Activated CD8-positive, alpha-beta T cell treated with anti-CD3 and anti-CD28 coated beads for 36 hours (primary cell): ENCODE data around the gene PYGM. TPM values are rescaled to one million over a fixed set of nuclear protein-coding genes. Genes with fewer than 3 reads are reported as not detected.

ENCODE experiments used
- ATAC-seq: fragments of 200-7000 bp; cut with Tn5 transposase; one replicate; pipeline ENCODE4 v1.10.0; 2021; ENCODE audit warnings: mild to moderate bottlenecking, moderate library complexity
- CTCF ChIA-PET: fragments of 350-600 bp; sonication (Branson Sonifier 250); formaldehyde crosslinking; loops from one replicate; lab custom pipeline; 2021; ENCODE audit warnings: antibody characterized with exemption; lab: Charles Lee
- POLR2A ChIA-PET: fragments of 350-600 bp; sonication (Branson Sonifier 250); formaldehyde crosslinking; loops from one replicate; lab custom pipeline; 2021; ENCODE audit warnings: antibody characterized with exemption; lab: Charles Lee
- DNase-seq: peaks from one replicate; pipeline ENCODE4 v3.0.0-alpha.2; 2020
- H3K27ac Mint-ChIP-seq: one replicate; pipeline ENCODE4 v1.8.0; 2021; ENCODE audit warnings: mild to moderate bottlenecking, mixed read lengths
- H3K27me3 Mint-ChIP-seq: one replicate; pipeline ENCODE4 v1.8.0; 2021; ENCODE audit warnings: mixed read lengths
- H3K36me3 Mint-ChIP-seq: one replicate; pipeline ENCODE4 v1.8.0; 2021; ENCODE audit warnings: low read depth, mixed read lengths
- H3K4me1 Mint-ChIP-seq: one replicate; pipeline ENCODE4 v1.8.0; 2021; ENCODE audit warnings: low read depth, mixed read lengths
- H3K4me3 Mint-ChIP-seq: one replicate; pipeline ENCODE4 v1.8.0; 2021; ENCODE audit warnings: mild to moderate bottlenecking, moderate library complexity, mixed read lengths
- H3K9me3 Mint-ChIP-seq: one replicate; pipeline ENCODE4 v1.8.0; 2021; ENCODE audit warnings: mixed read lengths
- intact Hi-C: fragments of 100-400 bp; cut with micrococcal nuclease; formaldehyde crosslinking; loops from one replicate; pipeline ENCODE4 v1.10.0; 2022
- total RNA-seq, 2 experiments: library from RNA; stranded (reverse); gene quantifications; one replicate each; pipeline ENCODE4 v1.2.3, GENCODE V29; 2021
- TF ChIP-seq, protein P1 (sequence below): fragments of 200-600 bp; IDR thresholded peaks from one replicate; pipeline ENCODE4 v1.8.0; 2022; ENCODE audit warnings: antibody characterized with exemption, mild to moderate bottlenecking

PYGM gene
- total RNA-seq, 2 experiments from 2014 or later: 1.2 to 3.3 TPM

GRCh38 chr11:64720167-64720566 lies 39.6 kb downstream of the PYGM start:
- CTCF ChIA-PET: no interaction called here
- no peak for DNase-seq
- Mint-ChIP-seq H3K36me3 (no peaks in the 10 kb centered on the region), H3K4me3 (no peak overlapping the region), H3K4me1 (peaks cover 14% of the 10 kb centered on the region), H3K27me3 (peaks cover 33% of the 10 kb centered on the region), H3K9me3 (no peaks in the 10 kb centered on the region), H3K27ac (no peak overlapping the region)
- POLR2A ChIA-PET: no interaction called here
- TF ChIP-seq, protein P1, sequence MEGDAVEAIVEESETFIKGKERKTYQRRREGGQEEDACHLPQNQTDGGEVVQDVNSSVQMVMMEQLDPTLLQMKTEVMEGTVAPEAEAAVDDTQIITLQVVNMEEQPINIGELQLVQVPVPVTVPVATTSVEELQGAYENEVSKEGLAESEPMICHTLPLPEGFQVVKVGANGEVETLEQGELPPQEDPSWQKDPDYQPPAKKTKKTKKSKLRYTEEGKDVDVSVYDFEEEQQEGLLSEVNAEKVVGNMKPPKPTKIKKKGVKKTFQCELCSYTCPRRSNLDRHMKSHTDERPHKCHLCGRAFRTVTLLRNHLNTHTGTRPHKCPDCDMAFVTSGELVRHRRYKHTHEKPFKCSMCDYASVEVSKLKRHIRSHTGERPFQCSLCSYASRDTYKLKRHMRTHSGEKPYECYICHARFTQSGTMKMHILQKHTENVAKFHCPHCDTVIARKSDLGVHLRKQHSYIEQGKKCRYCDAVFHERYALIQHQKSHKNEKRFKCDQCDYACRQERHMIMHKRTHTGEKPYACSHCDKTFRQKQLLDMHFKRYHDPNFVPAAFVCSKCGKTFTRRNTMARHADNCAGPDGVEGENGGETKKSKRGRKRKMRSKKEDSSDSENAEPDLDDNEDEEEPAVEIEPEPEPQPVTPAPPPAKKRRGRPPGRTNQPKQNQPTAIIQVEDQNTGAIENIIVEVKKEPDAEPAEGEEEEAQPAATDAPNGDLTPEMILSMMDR: no peak
- ATAC-seq: no peak
- intact Hi-C loops: loop anchor here (5.0 kb wide), 1 partner anchor 33 kb away; no protein-coding TSS in a partner anchor

GRCh38 chr11:64719406-64719805 lies 40.4 kb downstream of the PYGM start:
- no peaks in the 10 kb centered on the region for H3K36me3 Mint-ChIP-seq
- no peak overlapping the region for H3K4me3 Mint-ChIP-seq

DNA sequence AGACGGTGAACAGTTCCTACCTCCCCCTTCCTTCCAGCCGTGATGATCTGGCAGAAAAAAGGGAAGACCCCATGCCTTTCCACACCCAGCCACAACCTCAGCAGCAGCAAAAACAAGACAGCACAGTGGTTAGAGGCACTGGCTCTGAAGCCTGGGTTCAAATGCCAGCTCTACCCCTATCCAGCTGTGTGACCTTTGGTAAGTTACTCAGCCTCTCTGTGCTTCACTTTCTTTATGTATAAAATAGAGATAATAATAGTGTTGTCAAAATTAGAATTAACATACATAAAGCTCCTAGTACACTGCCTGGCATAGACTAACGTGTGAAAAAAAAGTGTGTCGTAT lies 41.0 kb downstream of the PYGM start:
- TF ChIP-seq, protein P1: no peak
- no peaks in the 10 kb centered on the region for H3K36me3 Mint-ChIP-seq
- H3K27ac Mint-ChIP-seq: no peak overlapping the region
- ATAC-seq (no peak), DNase-seq (no peak)
- intact Hi-C loops: no loop called here
- H3K4me1 Mint-ChIP-seq: peaks cover 3% of the 10 kb centered on the region
- no peaks in the 10 kb centered on the region for H3K9me3 Mint-ChIP-seq
- POLR2A ChIA-PET: no interaction called here
- CTCF ChIA-PET: interaction anchor here (1.0 to 2.2 kb wide), 4 partner anchors 23 to 269 kb away, joined by 3 to 13 read pairs (median 3); partner anchors contain the start of gene RASGRP2
- H3K4me3 Mint-ChIP-seq: no peak overlapping the region
- H3K27me3 Mint-ChIP-seq: peaks cover 47% of the 10 kb centered on the region

More at GRCh38 chr11:64719406-64719805, 40.4 kb downstream of the PYGM start:
- DNase-seq: no peak
- Mint-ChIP-seq H3K9me3 (no peaks in the 10 kb centered on the region), H3K27ac (no peak overlapping the region), H3K27me3 (peaks cover 40% of the 10 kb centered on the region), H3K4me1 (peaks cover 9% of the 10 kb centered on the region)
- intact Hi-C loops: no loop called here
- no peak for ATAC-seq
- ChIA-PET CTCF (interaction anchor here (1.0 to 2.2 kb wide), 4 partner anchors 22 to 270 kb away, joined by 3 to 13 read pairs (median 3); partner anchors contain the start of gene RASGRP2), POLR2A (no interaction called here)
- TF ChIP-seq, protein P1: no peak

DNA sequence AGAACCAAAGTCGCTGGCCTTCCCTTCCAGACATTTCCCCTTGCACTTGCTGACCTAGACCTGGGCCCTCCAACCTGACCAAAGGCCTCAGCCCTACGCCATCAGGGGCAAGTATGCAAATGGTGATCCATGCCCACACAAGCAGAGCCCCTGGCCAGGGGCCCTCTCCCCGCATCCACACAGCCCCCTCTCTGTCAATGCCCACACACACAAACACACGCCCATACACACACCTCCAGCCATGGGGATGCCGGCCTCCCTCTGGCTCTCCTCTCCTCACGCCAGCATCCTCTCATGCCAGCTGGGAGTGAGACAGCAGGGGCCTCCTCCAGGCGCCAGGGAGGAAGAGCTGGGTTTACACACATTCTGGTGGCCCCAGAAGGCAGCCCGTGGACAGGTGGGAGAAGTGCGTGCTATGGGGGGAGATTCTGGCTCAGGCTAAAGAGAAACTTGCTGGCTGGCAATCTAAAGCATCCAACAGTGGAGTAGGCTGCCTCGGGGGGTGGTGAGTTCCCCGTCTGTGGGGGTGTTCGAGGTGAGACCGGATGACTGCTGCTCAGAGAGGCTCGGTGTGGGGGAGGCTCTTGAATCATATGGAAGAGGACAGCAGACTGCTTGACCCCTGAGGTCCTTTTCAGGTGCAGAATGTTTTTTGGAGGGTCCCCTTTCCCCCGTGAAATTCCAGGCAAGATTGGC lies 41.5 kb downstream of the PYGM start:
- POLR2A ChIA-PET: interaction anchor here (0.8 to 1.3 kb wide), 2 partner anchors 14 to 21 kb away, joined by 4 to 9 read pairs; no protein-coding TSS in a partner anchor
- intact Hi-C loops: no loop called here

More for the DNA sequence above, 41.5 kb downstream of the PYGM start:
- Mint-ChIP-seq H3K36me3 (no peaks in the 10 kb centered on the region), H3K4me3 (no peak overlapping the region), H3K27me3 (peaks cover 48% of the 10 kb centered on the region), H3K27ac (no peak overlapping the region), H3K4me1 (no peaks in the 10 kb centered on the region), H3K9me3 (no peaks in the 10 kb centered on the region)
- CTCF ChIA-PET: interaction anchor here (1.0 to 2.2 kb wide), 5 partner anchors 20 to 269 kb away, joined by 3 to 13 read pairs (median 3); partner anchors contain the start of gene RASGRP2
- no peak for ATAC-seq
- TF ChIP-seq, protein P1: no peak
- no peak for DNase-seq
